Measurements from ENCODE around the gene KIAA0825. TPM values are rescaled to one million over a fixed set of nuclear protein-coding genes. Genes with fewer than 3 reads are reported as not detected.

Gene KIAA0825
- total and polyA plus RNA-seq, 2 donors (not counting 1 experiment from before 2014, with no cell fraction given), result 1.7 to 3.6 TPM

DNA sequence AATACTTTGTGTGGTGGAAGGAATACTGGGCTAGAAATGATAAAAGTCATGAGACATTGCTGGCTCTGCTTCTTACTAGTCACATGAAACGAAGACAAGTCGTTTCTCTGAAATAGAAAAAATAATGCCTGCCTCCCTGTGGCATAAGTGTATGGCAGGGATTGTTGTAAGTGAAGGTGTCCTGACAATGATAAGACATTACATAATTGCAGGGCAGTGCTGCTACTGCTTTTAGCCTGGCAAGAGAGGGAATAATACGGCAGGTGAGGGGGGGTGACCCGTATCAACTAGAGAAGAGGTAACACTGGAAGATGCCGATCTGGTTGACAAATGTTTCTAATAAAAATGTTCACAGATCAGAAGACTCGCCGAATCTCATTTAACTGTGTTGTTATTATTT is 314.3 kb downstream of the KIAA0825 start:
- Histone ChIP-seq H3K9ac (ENCODE audit: insufficient read depth, low read length) (no peak overlapping the region), H4K20me1 (ENCODE audit: control insufficient read depth, extremely low read depth, insufficient read depth, low read length) (no peaks in the 10 kb centered on the region), H3K4me2 (ENCODE audit: extremely low read depth, insufficient read depth, low read length) (no peak overlapping the region), H3K27ac (ENCODE audit: insufficient read depth, low read length) (no peak overlapping the region), H3K79me2 (ENCODE audit: control insufficient read depth, insufficient read depth, low read length) (no peaks in the 10 kb centered on the region), H3K27me3 (ENCODE audit: control insufficient read depth, insufficient read depth, low read length) (no peaks in the 10 kb centered on the region), H2AFZ (ENCODE audit: low read length) (no peak overlapping the region), H3K4me3 (replicated peaks in 1 of 4; ENCODE audit: control extremely low read depth in 1 of 4, insufficient read depth in 1 of 4, low read depth in 3 of 4, low read length in 4 of 4) (no peak overlapping the region), H3K4me1 (ENCODE audit: control insufficient read depth, extremely low read depth, insufficient read depth, low read length) (no peaks in the 10 kb centered on the region), H3K36me3 (ENCODE audit: control insufficient read depth, insufficient read depth, low read length) (no peaks in the 10 kb centered on the region), H3K9me3 (ENCODE audit: control insufficient read depth, insufficient read depth, low read depth, low read length) (no peaks in the 10 kb centered on the region)
- TF ChIP-seq EZH2 (IDR thresholded peaks at IDR 0.05; ENCODE audit: low read length, missing control alignments), result no peak
- TF ChIP-seq CTCF (conservative IDR thresholded peaks at IDR 0.05 in 1 of 2, IDR thresholded peaks at IDR 0.05 in 1 of 2; ENCODE audit: low read depth in 1 of 2, low read length in 2 of 2), result no peak
- no peak for DNase-seq (ENCODE audit: low read depth in 2 of 2)

DNA sequence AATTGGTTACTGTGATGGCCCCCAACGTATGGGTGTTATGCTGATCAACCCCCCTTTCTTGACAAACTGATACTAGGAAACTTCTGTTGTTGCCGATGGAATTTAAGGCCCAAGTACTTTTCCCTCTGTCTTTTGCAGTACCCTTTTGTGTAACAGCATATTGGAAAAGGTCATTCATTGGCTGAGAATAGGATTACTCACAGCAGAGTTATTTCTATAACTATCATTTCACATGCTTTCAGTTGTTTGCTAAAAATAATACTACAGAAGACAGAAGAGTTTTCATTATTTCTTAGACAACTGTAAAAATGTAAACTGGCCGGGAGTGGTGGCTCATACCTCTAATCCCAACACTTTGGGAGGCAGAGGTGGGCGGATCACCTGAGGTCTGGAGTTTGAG is 329.5 kb downstream of the KIAA0825 start:
- TF ChIP-seq EZH2 (IDR thresholded peaks at IDR 0.05; ENCODE audit: low read length, missing control alignments) (no peak), CTCF (conservative IDR thresholded peaks at IDR 0.05 in 1 of 2, IDR thresholded peaks at IDR 0.05 in 1 of 2; ENCODE audit: low read depth in 1 of 2, low read length in 2 of 2) (no peak)
- no peak overlapping the region for H3K4me3 ChIP-seq (replicated peaks in 1 of 4; ENCODE audit: control extremely low read depth in 1 of 4, insufficient read depth in 1 of 4, low read depth in 3 of 4, low read length in 4 of 4)
- H3K27ac ChIP-seq (ENCODE audit: insufficient read depth, low read length), result no peak overlapping the region
- no peaks in the 10 kb centered on the region for H3K4me1 ChIP-seq (ENCODE audit: control insufficient read depth, extremely low read depth, insufficient read depth, low read length)
- no peak overlapping the region for H3K4me2 ChIP-seq (ENCODE audit: extremely low read depth, insufficient read depth, low read length)
- peak; percentile 58 to 75 for DNase-seq (ENCODE audit: low read depth in 2 of 2)
- H2AFZ ChIP-seq (ENCODE audit: low read length), result peak overlapping the region; percentile 51
- H3K36me3 ChIP-seq (ENCODE audit: control insufficient read depth, insufficient read depth, low read length), result no peaks in the 10 kb centered on the region
- H3K9ac ChIP-seq (ENCODE audit: insufficient read depth, low read length), result no peak overlapping the region
- H3K9me3 ChIP-seq (ENCODE audit: control insufficient read depth, insufficient read depth, low read depth, low read length), result no peaks in the 10 kb centered on the region
- no peaks in the 10 kb centered on the region for H3K27me3 ChIP-seq (ENCODE audit: control insufficient read depth, insufficient read depth, low read length)
- H3K79me2 ChIP-seq (ENCODE audit: control insufficient read depth, insufficient read depth, low read length), result no peaks in the 10 kb centered on the region
- no peaks in the 10 kb centered on the region for H4K20me1 ChIP-seq (ENCODE audit: control insufficient read depth, extremely low read depth, insufficient read depth, low read length)

DNA sequence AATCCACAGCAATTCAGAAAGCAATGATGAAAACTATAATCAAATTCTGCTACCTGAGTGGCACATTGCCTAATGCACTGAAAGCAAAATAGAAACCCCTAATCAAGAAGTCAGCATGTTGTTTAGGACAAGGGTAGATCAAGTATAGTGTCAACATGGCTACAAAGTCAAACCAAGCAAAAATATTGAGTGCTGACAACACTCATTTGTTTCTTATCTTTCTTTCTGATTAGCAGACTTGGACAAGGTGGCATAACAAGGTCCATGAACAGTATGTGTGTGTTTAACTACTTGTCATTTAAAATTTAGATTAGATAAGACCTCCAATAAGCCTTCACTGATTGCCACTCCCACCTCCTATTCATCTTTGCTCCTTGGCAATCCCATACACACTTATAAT is 332.4 kb downstream of the KIAA0825 start:
- no peaks in the 10 kb centered on the region for H4K20me1 ChIP-seq (ENCODE audit: control insufficient read depth, extremely low read depth, insufficient read depth, low read length)
- H2AFZ ChIP-seq (ENCODE audit: low read length), result no peak overlapping the region
- H3K9ac ChIP-seq (ENCODE audit: insufficient read depth, low read length), result no peak overlapping the region
- no peaks in the 10 kb centered on the region for H3K4me1 ChIP-seq (ENCODE audit: control insufficient read depth, extremely low read depth, insufficient read depth, low read length)
- H3K79me2 ChIP-seq (ENCODE audit: control insufficient read depth, insufficient read depth, low read length), result no peaks in the 10 kb centered on the region
- no peak overlapping the region for H3K4me3 ChIP-seq (replicated peaks in 1 of 4; ENCODE audit: control extremely low read depth in 1 of 4, insufficient read depth in 1 of 4, low read depth in 3 of 4, low read length in 4 of 4)
- no peaks in the 10 kb centered on the region for H3K36me3 ChIP-seq (ENCODE audit: control insufficient read depth, insufficient read depth, low read length)
- TF ChIP-seq CTCF (conservative IDR thresholded peaks at IDR 0.05 in 1 of 2, IDR thresholded peaks at IDR 0.05 in 1 of 2; ENCODE audit: low read depth in 1 of 2, low read length in 2 of 2) (no peak), EZH2 (IDR thresholded peaks at IDR 0.05; ENCODE audit: low read length, missing control alignments) (no peak)
- no peak for DNase-seq (ENCODE audit: low read depth in 2 of 2)
- H3K9me3 ChIP-seq (ENCODE audit: control insufficient read depth, insufficient read depth, low read depth, low read length), result no peaks in the 10 kb centered on the region
- no peaks in the 10 kb centered on the region for H3K27me3 ChIP-seq (ENCODE audit: control insufficient read depth, insufficient read depth, low read length)
- H3K4me2 ChIP-seq (ENCODE audit: extremely low read depth, insufficient read depth, low read length), result no peak overlapping the region
- H3K27ac ChIP-seq (ENCODE audit: insufficient read depth, low read length), result no peak overlapping the region

Data from fibroblast of lung (primary cell).